Caco-2 (cell line): ENCODE data around the gene DDRGK1. TPM values are rescaled to one million over a fixed set of nuclear protein-coding genes. Genes with fewer than 3 reads are reported as not detected.

Source experiments
- BruUV-seq: library from RNA; stranded (reverse); fragments of 400-500 nt; replicated peaks from 2 replicates; lab custom pipeline; 2021; lab: Mats Ljungman, UMichigan
- CTCF ChIA-PET: fragments of 300-600 bp; sonication (Branson Sonifier 250); formaldehyde crosslinking; loops from one replicate; lab custom pipeline; 2022; ENCODE audit warnings: antibody characterized with exemption; lab: Charles Lee
- POLR2A ChIA-PET: fragments of 300-600 bp; sonication (Branson Sonifier 250); formaldehyde crosslinking; loops from one replicate; lab custom pipeline; 2022; ENCODE audit warnings: antibody characterized with exemption; lab: Charles Lee
- DNase-seq, 2 experiments: peaks; one replicate each; pipeline versions ENCODE4 v3.0.0 to v3.0.0-alpha.2; 2020 to 2022
- H3K27me3 ChIP-seq: replicated peaks from 2 replicates; pipeline ENCODE4 v1.6.0; 2011; ENCODE audit warnings: low read length; ENCODE audit not compliant: control insufficient read depth, insufficient read depth
- H3K36me3 ChIP-seq: 2 replicates; pipeline ENCODE4 v1.5.1; 2011; ENCODE audit warnings: low read length; ENCODE audit not compliant: control insufficient read depth, insufficient read depth
- H3K4me1 ChIP-seq: fragments of 250-450 bp; sonication (Bioruptor Pico); 2 replicates; pipeline ENCODE4 v1.5.1; 2020; ENCODE audit warnings: mild to moderate bottlenecking
- H3K4me3 ChIP-seq: 2 replicates; pipeline ENCODE4 v1.5.1; 2011; ENCODE audit warnings: low read depth, mild to moderate bottlenecking, control low read depth, low read length
- H3K9me3 ChIP-seq: fragments of 250-450 bp; sonication (Bioruptor Pico); 2 replicates; pipeline ENCODE4 v1.5.1; 2020; ENCODE audit warnings: mild to moderate bottlenecking, moderate library complexity
- H3K27ac Mint-ChIP-seq: one replicate; pipeline ENCODE4 v1.8.0; 2022; ENCODE audit warnings: mixed read lengths; ENCODE audit not compliant: unreplicated experiment
- H3K27me3 Mint-ChIP-seq: one replicate; pipeline ENCODE4 v1.8.0; 2022; ENCODE audit warnings: mixed read lengths; ENCODE audit not compliant: insufficient read depth, unreplicated experiment
- H3K36me3 Mint-ChIP-seq: one replicate; pipeline ENCODE4 v1.8.0; 2022; ENCODE audit warnings: mild to moderate bottlenecking, mixed read lengths; ENCODE audit not compliant: insufficient read depth, unreplicated experiment
- H3K4me1 Mint-ChIP-seq: one replicate; pipeline ENCODE4 v1.8.0; 2022; ENCODE audit warnings: low read depth, mixed read lengths; ENCODE audit not compliant: unreplicated experiment
- H3K4me3 Mint-ChIP-seq: one replicate; pipeline ENCODE4 v1.8.0; 2022; ENCODE audit warnings: mild to moderate bottlenecking, moderate library complexity, mixed read lengths; ENCODE audit not compliant: unreplicated experiment
- H3K9me3 Mint-ChIP-seq: one replicate; pipeline ENCODE4 v1.8.0; 2022; ENCODE audit warnings: mixed read lengths; ENCODE audit not compliant: unreplicated experiment
- CTCF ChIP-seq, 2 experiments: fragments of 200-600 bp in 1 of 2; IDR thresholded peaks; 1 replicate in 1 of 2; 2 replicates in 1 of 2; pipeline versions ENCODE4 v1.5.1 to v1.8.0; 2011 to 2022; ENCODE audit warnings: antibody characterized with exemption in 1 of 2, control low read depth in 1 of 2, inconsistent platforms in 1 of 2, low read depth in 1 of 2, low read length in 1 of 2, mild to moderate bottlenecking in 1 of 2, moderate library complexity in 1 of 2; ENCODE audit not compliant: insufficient read depth in 1 of 2, severe bottlenecking in 1 of 2, unreplicated experiment in 1 of 2
- intact Hi-C: fragments of 100-400 bp; cut with micrococcal nuclease; formaldehyde crosslinking; loops from one replicate; pipeline ENCODE4 v1.10.0; 2022; ENCODE audit not compliant: unreplicated experiment
- total RNA-seq: library from RNA; stranded (reverse); gene quantifications from 2 replicates; pipeline ENCODE4 v1.2.3, GENCODE V29; 2022

DDRGK1 gene
- total RNA-seq, 1 experiment from 2014 or later = 84.8 TPM

GRCh38 chr20:3175270-3175669 lies 29.2 kb downstream of the DDRGK1 start:
- Histone ChIP-seq H3K27me3 (no peaks in the 10 kb centered on the region), H3K4me1 (peaks cover 9% of the 10 kb centered on the region; the same call in 1 of the 2 replicates), H3K4me3 (peak overlapping the region; percentile 84), H3K9me3 (no peaks in the 10 kb centered on the region), H3K36me3 (no peaks in the 10 kb centered on the region; the same call in 1 of the 2 replicates)
- BruUV-seq = no TSS peak
- H3K27ac Mint-ChIP-seq = peak overlapping the region; percentile 81
- no peak for DNase-seq
- intact Hi-C loops = no loop called here
- H3K4me3 Mint-ChIP-seq = peak overlapping the region; percentile 98
- ChIA-PET CTCF (no interaction called here), POLR2A (no interaction called here)
- peaks cover 15% of the 10 kb centered on the region for H3K4me1 Mint-ChIP-seq
- peaks cover 19% of the 10 kb centered on the region for H3K36me3 Mint-ChIP-seq
- TF ChIP-seq CTCF (IDR thresholded peaks at IDR 0.05; ENCODE audit: insufficient read depth in 1 of 2, low read depth in 1 of 2, low read length in 1 of 2, severe bottlenecking in 1 of 2, unreplicated experiment in 1 of 2) = no peak
- H3K9me3 Mint-ChIP-seq = no peaks in the 10 kb centered on the region
- H3K27me3 Mint-ChIP-seq = peaks cover 3% of the 10 kb centered on the region

DNA sequence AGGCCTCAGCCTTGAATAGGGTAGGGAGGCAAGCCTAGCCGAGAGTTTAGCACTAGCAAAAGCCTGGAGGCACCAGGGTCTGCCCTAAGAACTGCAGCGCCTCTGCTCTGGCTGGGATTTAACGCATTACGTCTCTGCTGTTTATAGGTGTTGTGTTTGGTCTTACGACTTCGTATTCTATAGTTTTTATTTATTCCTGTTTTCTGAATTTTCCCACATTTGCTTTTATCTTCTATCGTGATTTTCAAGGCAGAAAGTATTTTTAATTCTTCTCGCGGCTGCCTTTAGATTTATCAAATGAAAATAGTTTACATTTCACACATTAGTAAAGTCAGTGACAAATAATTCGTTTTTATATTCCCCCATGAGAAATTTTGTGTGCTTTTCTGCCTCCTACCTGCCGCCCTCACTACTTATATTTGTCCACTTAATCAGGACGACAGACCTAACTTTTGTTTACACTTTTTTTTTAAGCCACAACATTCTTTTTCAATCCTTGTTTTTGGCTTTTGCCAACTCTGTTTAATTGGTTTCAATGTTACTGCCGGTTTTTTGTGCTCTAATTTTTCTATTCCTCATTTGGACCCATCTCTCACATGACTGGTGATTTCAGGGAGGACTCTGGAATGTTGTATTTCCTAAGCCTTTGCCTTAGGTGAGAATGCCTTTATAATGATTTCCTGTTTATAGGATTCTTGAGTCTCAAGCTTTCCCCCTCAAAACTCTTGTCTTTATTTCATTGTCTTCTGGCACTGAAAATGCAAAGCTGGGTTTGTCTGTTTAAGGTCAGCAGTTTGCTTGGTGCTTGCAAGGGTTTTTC lies 29.8 kb downstream of the DDRGK1 start:
- H3K4me1 ChIP-seq = peaks cover 9% of the 10 kb centered on the region; the same call in 1 of the 2 replicates
- H3K27me3 Mint-ChIP-seq = peaks cover 3% of the 10 kb centered on the region
- H3K27ac Mint-ChIP-seq = peak overlapping the region; percentile 81
- no peaks in the 10 kb centered on the region for H3K9me3 Mint-ChIP-seq
- no peaks in the 10 kb centered on the region; the same call in 1 of the 2 replicates for H3K36me3 ChIP-seq
- H3K36me3 Mint-ChIP-seq = peaks cover 19% of the 10 kb centered on the region
- no peak for TF ChIP-seq CTCF (IDR thresholded peaks at IDR 0.05; ENCODE audit: insufficient read depth in 1 of 2, low read depth in 1 of 2, low read length in 1 of 2, severe bottlenecking in 1 of 2, unreplicated experiment in 1 of 2)
- H3K27me3 ChIP-seq = no peaks in the 10 kb centered on the region
- intact Hi-C loops = no loop called here
- CTCF ChIA-PET = no interaction called here
- peak overlapping the region; percentile 98 for H3K4me3 Mint-ChIP-seq
- no peaks in the 10 kb centered on the region for H3K9me3 ChIP-seq
- BruUV-seq = TSS peak; percentile 51
- POLR2A ChIA-PET = no interaction called here
- H3K4me1 Mint-ChIP-seq = peaks cover 15% of the 10 kb centered on the region
- peak overlapping the region; percentile 84 for H3K4me3 ChIP-seq
- no peak for DNase-seq

GRCh38 chr20:3173610-3174441 lies 30.7 kb downstream of the DDRGK1 start:
- Mint-ChIP-seq H3K9me3 (no peaks in the 10 kb centered on the region), H3K27ac (peak overlapping the region; percentile 81), H3K4me3 (peak overlapping the region; percentile 98), H3K27me3 (peaks cover 3% of the 10 kb centered on the region), H3K4me1 (peaks cover 15% of the 10 kb centered on the region), H3K36me3 (peaks cover 19% of the 10 kb centered on the region)
- peak in 1 of 2 experiments; percentile 26 for TF ChIP-seq CTCF (IDR thresholded peaks at IDR 0.05; ENCODE audit: insufficient read depth in 1 of 2, low read depth in 1 of 2, low read length in 1 of 2, severe bottlenecking in 1 of 2, unreplicated experiment in 1 of 2)
- no peaks in the 10 kb centered on the region for H3K27me3 ChIP-seq
- peak overlapping the region; percentile 84 for H3K4me3 ChIP-seq
- ChIA-PET POLR2A (no interaction called here), CTCF (interaction anchor here (0.7 kb wide), 1 partner anchor 14 kb away, joined by 3 read pairs; the partner anchor contains the start of genes FASTKD5 and UBOX5)
- H3K4me1 ChIP-seq = peaks cover 9% of the 10 kb centered on the region; the same call in 1 of the 2 replicates
- no TSS peak for BruUV-seq
- H3K9me3 ChIP-seq = no peaks in the 10 kb centered on the region
- H3K36me3 ChIP-seq = no peaks in the 10 kb centered on the region; the same call in 1 of the 2 replicates
- intact Hi-C loops = no loop called here
- peak; percentile 89 to 97 for DNase-seq
